ENCODE results near the gene IL1A. TPM values are rescaled to one million over a fixed set of nuclear protein-coding genes. Genes with fewer than 3 reads are reported as not detected.

Gene IL1A
- total and polyA plus RNA-seq, 10 of the 15 experiments (the other 5 are each of a cell fraction or from before 2014, with no cell fraction given), result 0.10 to 8.7 (median 6.9) TPM

GRCh38 chr2:112764071-112765044, 19.9 kb downstream of the IL1A start, which contains the start of gene CKAP2L:
Gene CKAP2L (minus strand): TSS chr2:112764609. CDS start chr2:112764598, 11 bp downstream.
- peaks cover 22% of the 10 kb centered on the region for H3K79me2 ChIP-seq (ENCODE audit: control insufficient read depth, insufficient read depth, low read length)
- POLR2A ChIA-PET, result interaction anchor here (0.5 to 2.8 kb wide), 5 partner anchors 11 to 106 kb away, joined by 3 to 17 read pairs (median 4); no protein-coding TSS in a partner anchor
- SMC1A ChIA-PET (ENCODE audit: uncharacterized antibody, unreplicated experiment), result interaction anchor here (0.7 to 4.7 kb wide), 10 partner anchors 9 to 121 kb away, joined by 3 to 30 read pairs (median 5); no protein-coding TSS in a partner anchor
- RAD21 ChIA-PET (ENCODE audit: unreplicated experiment), result interaction anchor here (1.0 to 4.5 kb wide), 8 partner anchors 15 to 178 kb away, joined by 3 to 24 read pairs (median 4); no protein-coding TSS in a partner anchor
- CTCF ChIA-PET, result interaction anchor here (0.9 to 5.4 kb wide), 4 partner anchors 14 to 121 kb away, joined by 3 to 63 read pairs (median 24); no protein-coding TSS in a partner anchor
- H3K9me3 ChIP-seq (replicated peaks; ENCODE audit: control insufficient read depth, insufficient read depth, low read length), result peaks cover 5% of the 10 kb centered on the region; the same call in 1 of the 3 replicates
- H3K4me3 ChIP-seq, result peak within 1 kb of the TSS; percentile 81
- peaks cover 3% of the 10 kb centered on the region for H3K4me1 ChIP-seq (ENCODE audit: control insufficient read depth, insufficient read depth, low read length)
- in situ Hi-C loops (cut with MboI), result no loop called here
- H3K36me3 ChIP-seq (ENCODE audit: control insufficient read depth in 2 of 2, insufficient read depth in 2 of 2, low read length in 1 of 2), result no peaks in the 10 kb centered on the region
- H2AFZ ChIP-seq (ENCODE audit: control insufficient read depth, low read depth, low read length), result peak within 1 kb of the TSS; percentile 91
- peak within 1 kb of the TSS; percentile 75 for H3K4me2 ChIP-seq (ENCODE audit: control insufficient read depth, insufficient read depth)
- DNase-seq (ENCODE audit: low read depth, low spot score), result peak; percentile 94
- BruUV-seq (replicated peaks), result TSS peak; percentile 58
- peak within 1 kb of the TSS; percentile 80 for H3K27ac ChIP-seq (ENCODE audit: control insufficient read depth, insufficient read depth)
- H3K27me3 ChIP-seq (replicated peaks in 1 of 2; ENCODE audit: control insufficient read depth in 2 of 2, insufficient read depth in 2 of 2, low read length in 1 of 2), result no peaks in the 10 kb centered on the region
- H4K20me1 ChIP-seq (ENCODE audit: control insufficient read depth, insufficient read depth), result no peaks in the 10 kb centered on the region
- intact Hi-C loops (cut with micrococcal nuclease; ENCODE audit: unreplicated experiment), result no loop called here
- peak; percentile 98 for ATAC-seq
- peak within 1 kb of the TSS; percentile 83 for H3K9ac ChIP-seq (ENCODE audit: control insufficient read depth, insufficient read depth, low read length)
- peak; percentile 81 for FAIRE-seq
- WGBS (ENCODE audit: insufficient coverage, insufficient replicate concordance, low lambda C conversion rate, missing lambda C conversion rate), result under 1% methylated on average over 79 of the region's 79 CpGs
- TF ChIP-seq RAD51 (IDR thresholded peaks at IDR 0.05) (no peak), KLF5 (IDR thresholded peaks at IDR 0.05; ENCODE audit: partially characterized antibody) (peak; percentile 84), E2F4 (IDR thresholded peaks at IDR 0.05; ENCODE audit: low read depth, low read length) (peak; percentile 97), FOXK2 (IDR thresholded peaks at IDR 0.05) (0 out of 2 replicates have a peak, but pooled peaks have one; percentile 50), BMI1 (IDR thresholded peaks at IDR 0.05; ENCODE audit: borderline replicate concordance) (no peak), FOS (IDR thresholded peaks at IDR 0.05; ENCODE audit: borderline replicate concordance, extremely low read depth, insufficient read length) (peak; percentile 56), SREBF2 (IDR thresholded peaks at IDR 0.05; ENCODE audit: low read length) (no peak), TBL1XR1 (IDR thresholded peaks at IDR 0.05; ENCODE audit: low read depth, low read length) (no peak), RB1 (IDR thresholded peaks at IDR 0.05; ENCODE audit: borderline replicate concordance) (peak; percentile 20; the same call in 1 of the 2 replicates), TCF3 (IDR thresholded peaks at IDR 0.05; ENCODE audit: borderline replicate concordance, insufficient read depth, low read depth, low read length) (no peak), PKNOX1 (IDR thresholded peaks at IDR 0.05) (peak; percentile 47; the same call in 1 of the 2 replicates), RCOR1 (conservative IDR thresholded peaks at IDR 0.05; ENCODE audit: low read depth, low read length) (0 out of 2 replicates have a peak, but pooled peaks have one; percentile 49), CREM (IDR thresholded peaks at IDR 0.05; ENCODE audit: low read depth) (peak; percentile 92), TAF1 (IDR thresholded peaks at IDR 0.05; ENCODE audit: borderline replicate concordance, low read depth, low read length) (peak; percentile 39; the same call in 1 of the 2 replicates), SUZ12 (IDR thresholded peaks at IDR 0.05; ENCODE audit: unreplicated experiment) (no peak), GATAD2B (conservative IDR thresholded peaks at IDR 0.05; ENCODE audit: low read depth) (peak; percentile 56; the same call in 1 of the 2 replicates), LARP7 (IDR thresholded peaks at IDR 0.05) (0 out of 2 replicates have a peak, but pooled peaks have one; percentile 40), MAX (IDR thresholded peaks at IDR 0.05; ENCODE audit: low read depth, low read length) (peak; percentile 85; the same call in 1 of the 2 replicates), EGR1 (IDR thresholded peaks at IDR 0.05; ENCODE audit: borderline replicate concordance in 1 of 2, low read depth in 2 of 2, low read length in 2 of 2) (peak in 1 of 2 experiments; percentile 89; a peak in 2 of 3 replicates)

All from GM12878 (cell line).